ENCODE results near the gene SOAT2.

Gene SOAT2

GRCh38 chr12:53118751-53119300, 15.5 kb downstream of the SOAT2 start:
- Histone ChIP-seq H3K36me3 (ENCODE audit: control insufficient read depth in 1 of 2, insufficient read depth in 2 of 2, low read depth in 1 of 2, low read length in 2 of 2) (no peaks in the 10 kb centered on the region), H2BK5ac (ENCODE audit: low read depth, low read length, poor library complexity, severe bottlenecking) (no peak overlapping the region), H3K23ac (ENCODE audit: low read length in 2 of 2) (no peak overlapping the region), H3K4ac (ENCODE audit: low read depth in 1 of 2, low read length in 2 of 2) (no peak overlapping the region), H2BK15ac (ENCODE audit: low read depth, poor library complexity, severe bottlenecking) (no peak overlapping the region), H3K27ac (ENCODE audit: low read length, poor library complexity, severe bottlenecking) (no peak overlapping the region), H2BK12ac (ENCODE audit: low read length in 2 of 2) (no peak overlapping the region), H3K9me3 (ENCODE audit: control insufficient read depth, low read length) (no peaks in the 10 kb centered on the region), H3K4me1 (ENCODE audit: control insufficient read depth, insufficient read depth, low read depth, low read length) (peaks cover 5% of the 10 kb centered on the region), H3K14ac (ENCODE audit: low read length in 2 of 2) (no peak overlapping the region), H3K18ac (ENCODE audit: low read depth in 1 of 2, low read length in 2 of 2) (no peak overlapping the region), H4K8ac (ENCODE audit: low read length) (no peak overlapping the region), H3K27me3 (ENCODE audit: control insufficient read depth in 1 of 2, insufficient read depth in 1 of 2, low read length in 2 of 2) (no peaks in the 10 kb centered on the region), H3K9ac (ENCODE audit: low read length) (no peak overlapping the region), H2AFZ (ENCODE audit: low read depth, low read length) (no peak overlapping the region), H3K4me3 (ENCODE audit: insufficient read depth in 1 of 2, low read depth in 1 of 2, low read length in 2 of 2) (no peak overlapping the region), H3K4me2 (ENCODE audit: low read length, poor library complexity, severe bottlenecking) (no peak overlapping the region), H2BK120ac (ENCODE audit: low read depth, low read length) (no peak overlapping the region), H3K79me1 (replicated peaks; ENCODE audit: low read length, poor library complexity, severe bottlenecking) (no peaks in the 10 kb centered on the region), H4K91ac (ENCODE audit: low read length) (no peak overlapping the region), H2AK5ac (ENCODE audit: low read length, severe bottlenecking) (no peak overlapping the region)
- 82% methylated on average over 8 of the region's 8 CpGs for WGBS
- DNase-seq: no peak

DNA sequence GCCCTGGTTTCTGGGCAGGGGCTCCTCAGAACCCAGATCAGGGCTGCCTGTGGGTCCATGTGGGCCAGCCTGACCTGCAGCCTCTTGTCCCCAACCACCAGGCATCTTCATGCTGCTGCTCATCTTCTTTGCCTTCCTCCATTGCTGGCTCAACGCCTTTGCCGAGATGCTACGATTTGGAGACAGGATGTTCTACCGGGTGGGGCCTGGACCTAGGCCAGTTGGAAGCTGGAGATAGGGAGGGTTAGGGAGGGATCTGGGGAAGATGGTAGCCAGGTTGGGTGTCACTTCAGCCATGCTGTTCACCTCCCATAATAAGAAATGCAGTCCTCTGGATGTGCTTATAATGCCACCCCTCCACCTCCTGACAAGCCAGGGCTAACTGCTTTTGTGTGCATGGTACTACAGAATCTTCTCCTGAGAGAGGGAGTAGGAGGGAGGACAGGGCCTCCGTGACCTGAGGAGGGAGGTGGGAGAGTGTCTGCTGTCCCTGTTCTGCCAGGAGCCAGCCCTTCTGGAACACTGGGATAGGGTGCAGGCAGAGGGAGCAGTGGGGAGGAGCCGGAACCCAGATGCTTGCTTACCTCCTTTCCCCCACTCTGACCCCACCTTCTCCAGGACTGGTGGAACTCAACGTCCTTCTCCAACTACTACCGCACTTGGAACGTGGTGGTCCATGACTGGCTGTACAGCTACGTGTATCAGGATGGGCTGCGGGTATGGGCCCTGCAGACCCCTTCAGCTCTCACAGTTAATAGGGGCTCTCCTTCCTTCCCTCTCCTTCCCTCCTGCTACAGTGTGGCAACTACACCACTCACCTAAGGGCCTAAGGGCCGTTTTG, 17.6 kb downstream of the SOAT2 start:
- no peak for DNase-seq
- 91% methylated on average over 12 of the region's 12 CpGs for WGBS

GRCh38 chr12:53122961-53123468, 19.7 kb downstream of the SOAT2 start:
- Histone ChIP-seq H2BK15ac (ENCODE audit: low read depth, poor library complexity, severe bottlenecking) (peak overlapping the region; percentile 67), H4K8ac (ENCODE audit: low read length) (no peak overlapping the region), H3K4me2 (ENCODE audit: low read length, poor library complexity, severe bottlenecking) (no peak overlapping the region), H3K27me3 (ENCODE audit: control insufficient read depth in 1 of 2, insufficient read depth in 1 of 2, low read length in 2 of 2) (peaks cover 0 to 4% of the 10 kb centered on the region in 2 experiments), H3K4me3 (ENCODE audit: insufficient read depth in 1 of 2, low read depth in 1 of 2, low read length in 2 of 2) (no peak overlapping the region), H3K4me1 (ENCODE audit: control insufficient read depth, insufficient read depth, low read depth, low read length) (peaks cover 5% of the 10 kb centered on the region), H3K9me3 (ENCODE audit: control insufficient read depth, low read length) (no peaks in the 10 kb centered on the region), H3K27ac (ENCODE audit: low read length, poor library complexity, severe bottlenecking) (no peak overlapping the region), H2AFZ (ENCODE audit: low read depth, low read length) (no peak overlapping the region), H3K9ac (ENCODE audit: low read length) (no peak overlapping the region), H3K79me1 (replicated peaks; ENCODE audit: low read length, poor library complexity, severe bottlenecking) (no peaks in the 10 kb centered on the region), H3K23ac (ENCODE audit: low read length in 2 of 2) (peak overlapping the region in 1 of 2 experiments; percentile 48), H2AK5ac (ENCODE audit: low read length, severe bottlenecking) (no peak overlapping the region), H3K4ac (ENCODE audit: low read depth in 1 of 2, low read length in 2 of 2) (no peak overlapping the region), H3K14ac (ENCODE audit: low read length in 2 of 2) (no peak overlapping the region), H2BK12ac (ENCODE audit: low read length in 2 of 2) (no peak overlapping the region), H2BK5ac (ENCODE audit: low read depth, low read length, poor library complexity, severe bottlenecking) (no peak overlapping the region), H3K18ac (ENCODE audit: low read depth in 1 of 2, low read length in 2 of 2) (no peak overlapping the region), H2BK120ac (ENCODE audit: low read depth, low read length) (no peak overlapping the region), H3K36me3 (ENCODE audit: control insufficient read depth in 1 of 2, insufficient read depth in 2 of 2, low read depth in 1 of 2, low read length in 2 of 2) (no peaks in the 10 kb centered on the region), H4K91ac (ENCODE audit: low read length) (no peak overlapping the region)
- DNase-seq: no peak
- 92% methylated on average over 6 of the region's 10 CpGs for WGBS

More for the DNA sequence above, 17.6 kb downstream of the SOAT2 start:
- Histone ChIP-seq H3K4me2 (ENCODE audit: low read length, poor library complexity, severe bottlenecking) (no peak overlapping the region), H2AFZ (ENCODE audit: low read depth, low read length) (no peak overlapping the region), H4K8ac (ENCODE audit: low read length) (no peak overlapping the region), H4K91ac (ENCODE audit: low read length) (peak overlapping the region; percentile 46), H3K14ac (ENCODE audit: low read length in 2 of 2) (no peak overlapping the region), H2BK15ac (ENCODE audit: low read depth, poor library complexity, severe bottlenecking) (peak overlapping the region; percentile 93), H3K27me3 (ENCODE audit: control insufficient read depth in 1 of 2, insufficient read depth in 1 of 2, low read length in 2 of 2) (no peaks in the 10 kb centered on the region), H3K4me3 (ENCODE audit: insufficient read depth in 1 of 2, low read depth in 1 of 2, low read length in 2 of 2) (no peak overlapping the region), H3K36me3 (ENCODE audit: control insufficient read depth in 1 of 2, insufficient read depth in 2 of 2, low read depth in 1 of 2, low read length in 2 of 2) (no peaks in the 10 kb centered on the region), H3K4ac (ENCODE audit: low read depth in 1 of 2, low read length in 2 of 2) (no peak overlapping the region), H3K27ac (ENCODE audit: low read length, poor library complexity, severe bottlenecking) (no peak overlapping the region), H2BK120ac (ENCODE audit: low read depth, low read length) (no peak overlapping the region), H2AK5ac (ENCODE audit: low read length, severe bottlenecking) (no peak overlapping the region), H3K4me1 (ENCODE audit: control insufficient read depth, insufficient read depth, low read depth, low read length) (peaks cover 5% of the 10 kb centered on the region), H3K9me3 (ENCODE audit: control insufficient read depth, low read length) (no peaks in the 10 kb centered on the region), H3K18ac (ENCODE audit: low read depth in 1 of 2, low read length in 2 of 2) (no peak overlapping the region), H3K23ac (ENCODE audit: low read length in 2 of 2) (no peak overlapping the region), H3K79me1 (replicated peaks; ENCODE audit: low read length, poor library complexity, severe bottlenecking) (no peaks in the 10 kb centered on the region), H2BK5ac (ENCODE audit: low read depth, low read length, poor library complexity, severe bottlenecking) (no peak overlapping the region), H2BK12ac (ENCODE audit: low read length in 2 of 2) (no peak overlapping the region), H3K9ac (ENCODE audit: low read length) (no peak overlapping the region)

DNA sequence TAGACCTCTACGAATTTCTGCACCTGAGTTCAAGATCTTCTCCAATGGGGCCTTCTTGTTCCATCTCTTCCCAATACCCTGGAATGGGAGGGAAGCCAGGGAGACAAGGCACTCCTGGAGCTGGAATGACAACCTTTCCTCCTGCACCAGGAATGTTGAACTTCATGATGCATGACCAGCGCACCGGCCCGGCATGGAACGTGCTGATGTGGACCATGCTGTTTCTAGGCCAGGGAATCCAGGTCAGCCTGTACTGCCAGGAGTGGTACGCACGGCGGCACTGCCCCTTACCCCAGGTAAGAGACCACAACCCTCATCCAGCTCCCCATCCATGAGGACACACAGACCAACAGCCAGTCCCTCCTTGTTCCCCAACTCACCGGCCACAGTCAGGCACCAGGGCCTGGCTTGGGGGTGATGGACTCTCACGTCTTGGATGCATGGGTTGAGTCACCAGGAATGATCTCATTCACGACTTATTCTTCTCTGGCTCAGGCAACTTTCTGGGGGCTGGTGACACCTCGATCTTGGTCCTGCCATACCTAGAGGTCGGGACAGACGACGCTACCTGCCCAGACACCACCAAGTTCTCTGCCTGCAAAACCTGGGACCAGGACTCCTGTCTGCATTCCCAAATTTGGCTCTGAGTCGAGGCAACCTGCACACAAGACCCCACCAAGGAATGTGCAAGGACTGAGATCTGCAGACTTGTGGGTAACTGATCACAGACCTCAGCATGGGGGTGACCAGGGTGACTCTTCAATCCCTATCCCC, 20.5 kb downstream of the SOAT2 start:
- H4K8ac ChIP-seq (ENCODE audit: low read length): no peak overlapping the region
- DNase-seq: peak; percentile 23
- no peak overlapping the region for H3K9ac ChIP-seq (ENCODE audit: low read length)
- no peak overlapping the region for H2BK5ac ChIP-seq (ENCODE audit: low read depth, low read length, poor library complexity, severe bottlenecking)
- H3K4ac ChIP-seq (ENCODE audit: low read depth in 1 of 2, low read length in 2 of 2): no peak overlapping the region
- H3K79me1 ChIP-seq (replicated peaks; ENCODE audit: low read length, poor library complexity, severe bottlenecking): no peaks in the 10 kb centered on the region
- WGBS: 88% methylated on average over 16 of the region's 16 CpGs
- no peak overlapping the region for H3K14ac ChIP-seq (ENCODE audit: low read length in 2 of 2)
- H2AK5ac ChIP-seq (ENCODE audit: low read length, severe bottlenecking): no peak overlapping the region
- H3K23ac ChIP-seq (ENCODE audit: low read length in 2 of 2): no peak overlapping the region
- no peaks in the 10 kb centered on the region for H3K9me3 ChIP-seq (ENCODE audit: control insufficient read depth, low read length)
- H2BK120ac ChIP-seq (ENCODE audit: low read depth, low read length): no peak overlapping the region
- no peak overlapping the region for H3K18ac ChIP-seq (ENCODE audit: low read depth in 1 of 2, low read length in 2 of 2)
- no peak overlapping the region for H3K4me3 ChIP-seq (ENCODE audit: insufficient read depth in 1 of 2, low read depth in 1 of 2, low read length in 2 of 2)
- H2AFZ ChIP-seq (ENCODE audit: low read depth, low read length): no peak overlapping the region
- H2BK12ac ChIP-seq (ENCODE audit: low read length in 2 of 2): no peak overlapping the region
- H3K36me3 ChIP-seq (ENCODE audit: control insufficient read depth in 1 of 2, insufficient read depth in 2 of 2, low read depth in 1 of 2, low read length in 2 of 2): no peaks in the 10 kb centered on the region
- H3K4me1 ChIP-seq (ENCODE audit: control insufficient read depth, insufficient read depth, low read depth, low read length): peaks cover 5% of the 10 kb centered on the region
- H3K4me2 ChIP-seq (ENCODE audit: low read length, poor library complexity, severe bottlenecking): no peak overlapping the region
- H3K27ac ChIP-seq (ENCODE audit: low read length, poor library complexity, severe bottlenecking): no peak overlapping the region
- H2BK15ac ChIP-seq (ENCODE audit: low read depth, poor library complexity, severe bottlenecking): no peak overlapping the region
- peak overlapping the region; percentile 78 for H4K91ac ChIP-seq (ENCODE audit: low read length)
- H3K27me3 ChIP-seq (ENCODE audit: control insufficient read depth in 1 of 2, insufficient read depth in 1 of 2, low read length in 2 of 2): peaks cover 0 to 6% of the 10 kb centered on the region in 2 experiments
